HepG2 (cell line): ENCODE data around the gene RAD23A. TPM values are rescaled to one million over a fixed set of nuclear protein-coding genes. Genes with fewer than 3 reads are reported as not detected.

Source experiments
- ATF7 ChIP-seq, 2 experiments: fragments of 450-650 bp in 1 of 2; sonication (generic) in 1 of 2; formaldehyde crosslinking in 1 of 2; IDR thresholded peaks; 2 replicates each; pipeline versions ENCODE4 v1.4.0 to v1.6.1; 2016 to 2020; ENCODE audit warnings: antibody characterized with exemption in 1 of 2, mild to moderate bottlenecking in 1 of 2, missing genetic modification reagents in 1 of 2
- FOXO4 ChIP-seq: sonication (generic); formaldehyde crosslinking; conservative IDR thresholded peaks from 2 replicates; pipeline ENCODE4 v1.8.1; 2023; ENCODE audit warnings: missing genetic modification reagents
- HOXD1 ChIP-seq: sonication (generic); formaldehyde crosslinking; IDR thresholded peaks from 2 replicates; pipeline ENCODE4 v1.5.0; 2020; ENCODE audit warnings: missing genetic modification reagents
- KMT2A ChIP-seq: sonication (generic); formaldehyde crosslinking; IDR thresholded peaks from 2 replicates; pipeline ENCODE4 v1.4.0; 2020; ENCODE audit warnings: missing genetic modification reagents
- LCORL ChIP-seq, 2 experiments: fragments of 450-650 bp in 1 of 2; sonication (generic) in 1 of 2; formaldehyde crosslinking in 1 of 2; IDR thresholded peaks; 2 replicates each; pipeline versions ENCODE4 v1.5.0 to v1.6.1; 2017 to 2020; ENCODE audit warnings: antibody characterized with exemption in 1 of 2, missing genetic modification reagents in 1 of 2
- PAXIP1 ChIP-seq: sonication (generic); formaldehyde crosslinking; conservative IDR thresholded peaks from 2 replicates; pipeline ENCODE4 v1.4.0; 2020; ENCODE audit warnings: mild to moderate bottlenecking, missing genetic modification reagents, moderate library complexity
- REL ChIP-seq: sonication (generic); formaldehyde crosslinking; conservative IDR thresholded peaks from 2 replicates; pipeline ENCODE4 v1.8.0; 2022; ENCODE audit warnings: mild to moderate bottlenecking, missing genetic modification reagents, moderate library complexity
- SAFB2 ChIP-seq: sonication (generic); formaldehyde crosslinking; IDR thresholded peaks from 2 replicates; pipeline ENCODE4 v1.5.1; 2020; ENCODE audit warnings: missing genetic modification reagents, low read depth, mild to moderate bottlenecking, borderline replicate concordance
- SETDB1 ChIP-seq: sonication (generic); formaldehyde crosslinking; IDR thresholded peaks from 2 replicates; pipeline ENCODE4 v1.5.1; 2020; ENCODE audit warnings: missing genetic modification reagents, mild to moderate bottlenecking, borderline replicate concordance
- TAF15 ChIP-seq: fragments of 200-400 bp; formaldehyde crosslinking; IDR thresholded peaks from one replicate; pipeline ENCODE4 v1.6.1; 2018; ENCODE audit warnings: mild to moderate bottlenecking, low read depth, low read length; ENCODE audit not compliant: poor library complexity, severe bottlenecking
- ZNF121 ChIP-seq: sonication (generic); formaldehyde crosslinking; IDR thresholded peaks from 2 replicates; pipeline ENCODE4 v1.5.0; 2020; ENCODE audit warnings: mild to moderate bottlenecking, missing genetic modification reagents
- ZNF235 ChIP-seq: sonication (generic); formaldehyde crosslinking; IDR thresholded peaks from 2 replicates; pipeline ENCODE4 v1.8.1; 2023; ENCODE audit warnings: mild to moderate bottlenecking, missing genetic modification reagents, borderline replicate concordance
- ZNF407 ChIP-seq: sonication (generic); formaldehyde crosslinking; IDR thresholded peaks from one replicate; pipeline ENCODE4 v1.5.1; 2020; ENCODE audit warnings: mild to moderate bottlenecking, missing genetic modification reagents; ENCODE audit errors: not compliant biosample characterization
- ZNF619 ChIP-seq: sonication (generic); formaldehyde crosslinking; IDR thresholded peaks from 2 replicates; pipeline ENCODE4 v1.4.0; 2020; ENCODE audit warnings: mild to moderate bottlenecking, missing genetic modification reagents
- ZNF879 ChIP-seq: sonication (generic); formaldehyde crosslinking; IDR thresholded peaks from 2 replicates; pipeline ENCODE4 v1.8.1; 2023; ENCODE audit warnings: missing genetic modification reagents
- polyA plus RNA-seq, 8 experiments: library from polyadenylated mRNA; depleted of rRNA in 3 of 8; stranded (reverse) in 7 of 8; unstranded in 1 of 8; fragments of >200 nt; fragmentation: Illumina TruSeq in 4 of 8; extraction: Trizol in 4 of 8; gene quantifications; 2 replicates each; pipeline versions ENCODE4 v1.2.1 to v1.2.3, GENCODE V29; 2011 to 2016; ENCODE audit warnings: low read depth in 4 of 8, missing spikeins in 1 of 8, mixed read lengths in 1 of 8; ENCODE audit not compliant: insufficient read depth in 1 of 8
- total RNA-seq, 5 experiments: library from RNA; depleted of rRNA; stranded (reverse); fragments of >200 nt; fragmentation: Illumina TruSeq; extraction: Trizol; gene quantifications; 2 replicates each; pipeline ENCODE4 v1.2.3, GENCODE V29; 2016; ENCODE audit warnings: low read depth in 1 of 5

The RAD23A gene
- total and polyA plus RNA-seq, 2 of the 13 experiments (the other 11 are each of a cell fraction or from before 2014, with no cell fraction given): 42.5 to 54.2 TPM

GRCh38 chr19:12983542-12984142, 38.0 kb downstream of the RAD23A start (continued):
- TF ChIP-seq SAFB2 (CRISPR knock-in tag): no peak
- no peak for TF ChIP-seq HOXD1 (CRISPR knock-in tag)
- TF ChIP-seq ZNF121 (CRISPR knock-in tag): no peak
- no peak for TF ChIP-seq SETDB1
- no peak for TF ChIP-seq PAXIP1 (CRISPR knock-in tag)
- TF ChIP-seq FOXO4: no peak
- no peak for TF ChIP-seq KMT2A
- TF ChIP-seq LCORL (IDR thresholded peaks at IDR 0.05): no peak
- peak; percentile 49; the same call in 1 of the 2 replicates for TF ChIP-seq LCORL (CRISPR knock-in tag; IDR thresholded peaks at IDR 0.05)
- TF ChIP-seq ZNF879: no peak
- no peak for TF ChIP-seq ZNF619 (CRISPR knock-in tag)
- TF ChIP-seq ZNF407 (CRISPR knock-in tag): no peak
- 0 out of 2 replicates have a peak, but pooled peaks have one; percentile 71 for TF ChIP-seq REL (CRISPR knock-in tag)
- TF ChIP-seq TAF15: no peak
- TF ChIP-seq ATF7 (IDR thresholded peaks at IDR 0.05): no peak
- peak; percentile 79 for TF ChIP-seq ATF7 (CRISPR knock-in tag; IDR thresholded peaks at IDR 0.05)
- TF ChIP-seq ZNF235 (CRISPR knock-in tag): no peak
